ENCODE data around the gene CRIP3.
"Not testable (repeated sequence)": the region's sequence is repeated elsewhere in the genome, so short reads cannot be mapped to it uniquely, and the experiment has no call there.

CRIP3 gene

GRCh38 chr6:43306086-43306485, 2.5 kb downstream of the CRIP3 start:
- DNase-seq (ENCODE audit: low spot score) = no peak

DNA sequence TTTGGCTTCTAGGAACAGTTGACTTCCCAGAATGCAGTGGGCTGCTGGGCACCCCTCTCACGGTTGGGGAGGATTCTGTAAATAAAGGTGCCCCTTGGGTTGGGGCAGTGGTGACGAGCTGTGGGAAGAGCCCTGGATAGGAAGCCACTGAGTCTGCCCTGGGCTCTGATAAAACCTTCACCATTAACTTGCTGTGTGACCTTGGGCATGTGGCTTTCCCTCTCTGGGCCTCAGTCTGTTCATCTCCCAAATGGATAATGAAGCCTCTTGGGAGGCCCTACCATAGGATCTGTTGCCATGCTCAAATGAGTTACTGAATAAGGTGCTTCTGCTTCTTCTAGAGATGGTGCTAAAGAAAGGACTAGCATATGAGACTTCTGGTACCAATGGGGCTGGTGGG, 3.7 kb downstream of the CRIP3 start:
- no peak for DNase-seq (ENCODE audit: low spot score)

- DNase-seq (ENCODE audit: low spot score) = no peak
Observed at GRCh38 chr6:43304361-43304760, 4.3 kb downstream of the CRIP3 start.

- no peak for DNase-seq (ENCODE audit: low spot score)
Observed at GRCh38 chr6:43303751-43304331, 4.8 kb downstream of the CRIP3 start.

GRCh38 chr6:43303006-43303405, 5.6 kb downstream of the CRIP3 start:
- DNase-seq (ENCODE audit: low spot score) = not testable (repeated sequence)

- no peak for DNase-seq (ENCODE audit: low spot score)
Observed at GRCh38 chr6:43302126-43302525, 6.5 kb downstream of the CRIP3 start.

GRCh38 chr6:43301081-43301870, 7.3 kb downstream of the CRIP3 start:
- no peak for DNase-seq (ENCODE audit: low spot score)

DNA sequence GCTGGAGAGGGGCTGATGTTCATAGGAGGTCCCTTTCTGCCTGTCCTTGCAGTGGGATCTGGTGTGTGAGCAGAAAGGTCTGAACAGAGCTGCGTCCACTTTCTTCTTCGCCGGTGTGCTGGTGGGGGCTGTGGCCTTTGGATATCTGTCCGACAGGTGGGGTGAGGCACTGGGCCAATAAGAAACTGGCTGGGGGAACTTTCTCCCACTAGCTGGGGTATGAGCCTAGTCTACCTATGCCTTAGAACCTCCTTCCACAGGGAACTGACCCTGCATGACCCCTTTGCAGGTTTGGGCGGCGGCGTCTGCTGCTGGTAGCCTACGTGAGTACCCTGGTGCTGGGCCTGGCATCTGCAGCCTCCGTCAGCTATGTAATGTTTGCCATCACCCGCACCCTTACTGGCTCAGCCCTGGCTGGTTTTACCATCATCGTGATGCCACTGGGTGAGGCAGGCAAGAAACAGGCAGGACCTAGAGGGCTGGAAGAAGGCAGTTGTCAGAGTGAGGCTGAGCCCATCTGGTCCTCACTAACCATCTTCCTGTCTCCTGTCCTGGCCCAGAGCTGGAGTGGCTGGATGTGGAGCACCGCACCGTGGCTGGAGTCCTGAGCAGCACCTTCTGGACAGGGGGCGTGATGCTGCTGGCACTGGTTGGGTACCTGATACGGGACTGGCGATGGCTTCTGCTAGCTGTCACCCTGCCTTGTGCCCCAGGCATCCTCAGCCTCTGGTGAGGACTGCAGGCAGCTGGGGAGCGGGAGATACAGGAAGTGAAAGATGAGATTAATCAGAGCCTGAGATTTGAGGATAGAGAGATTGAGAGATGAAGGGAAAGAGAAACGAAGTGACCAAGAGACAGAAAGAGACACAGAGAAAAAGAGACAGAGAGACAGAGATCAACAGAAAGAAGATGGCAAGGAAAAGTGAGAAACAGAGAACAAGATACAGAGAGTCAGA, 9.0 kb downstream of the CRIP3 start:
- DNase-seq (ENCODE audit: low spot score) = no peak

DNA sequence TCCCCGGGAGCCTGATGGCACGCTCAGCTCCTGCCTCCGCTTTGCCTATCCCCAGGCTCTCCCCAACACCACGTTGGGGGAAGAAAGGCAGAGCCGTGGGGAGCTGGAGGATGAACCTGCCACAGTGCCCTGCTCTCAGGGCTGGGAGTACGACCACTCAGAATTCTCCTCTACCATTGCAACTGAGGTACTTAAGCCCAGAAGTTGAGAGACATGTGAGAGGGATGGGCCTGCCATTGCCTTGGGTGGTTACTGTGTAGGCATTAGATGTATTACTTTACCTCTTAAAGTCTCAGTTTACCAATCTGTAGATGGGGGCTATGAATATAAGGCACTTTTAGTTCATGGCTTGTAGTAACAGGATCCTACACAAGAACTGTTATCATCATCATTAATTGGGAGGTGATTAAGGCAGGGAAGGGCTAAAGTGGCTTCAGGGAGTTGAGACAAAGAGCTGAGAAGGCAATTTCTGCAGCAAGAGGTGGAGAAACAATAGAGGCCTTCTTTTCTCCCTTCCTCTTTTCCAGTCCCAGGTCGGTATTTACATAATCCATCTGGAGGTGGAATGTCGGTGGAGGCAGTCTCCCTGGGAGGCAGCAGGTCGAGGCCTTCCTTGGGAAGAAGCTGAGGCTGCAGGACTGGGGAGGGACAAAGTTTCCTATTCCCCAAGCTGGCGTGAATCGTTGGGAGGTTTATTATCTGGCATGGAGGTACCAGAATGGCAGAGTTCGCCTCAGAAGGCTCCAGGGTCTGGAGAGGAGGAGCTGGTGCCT, 9.9 kb downstream of the CRIP3 start:
- DNase-seq (ENCODE audit: low spot score) = no peak

DNA sequence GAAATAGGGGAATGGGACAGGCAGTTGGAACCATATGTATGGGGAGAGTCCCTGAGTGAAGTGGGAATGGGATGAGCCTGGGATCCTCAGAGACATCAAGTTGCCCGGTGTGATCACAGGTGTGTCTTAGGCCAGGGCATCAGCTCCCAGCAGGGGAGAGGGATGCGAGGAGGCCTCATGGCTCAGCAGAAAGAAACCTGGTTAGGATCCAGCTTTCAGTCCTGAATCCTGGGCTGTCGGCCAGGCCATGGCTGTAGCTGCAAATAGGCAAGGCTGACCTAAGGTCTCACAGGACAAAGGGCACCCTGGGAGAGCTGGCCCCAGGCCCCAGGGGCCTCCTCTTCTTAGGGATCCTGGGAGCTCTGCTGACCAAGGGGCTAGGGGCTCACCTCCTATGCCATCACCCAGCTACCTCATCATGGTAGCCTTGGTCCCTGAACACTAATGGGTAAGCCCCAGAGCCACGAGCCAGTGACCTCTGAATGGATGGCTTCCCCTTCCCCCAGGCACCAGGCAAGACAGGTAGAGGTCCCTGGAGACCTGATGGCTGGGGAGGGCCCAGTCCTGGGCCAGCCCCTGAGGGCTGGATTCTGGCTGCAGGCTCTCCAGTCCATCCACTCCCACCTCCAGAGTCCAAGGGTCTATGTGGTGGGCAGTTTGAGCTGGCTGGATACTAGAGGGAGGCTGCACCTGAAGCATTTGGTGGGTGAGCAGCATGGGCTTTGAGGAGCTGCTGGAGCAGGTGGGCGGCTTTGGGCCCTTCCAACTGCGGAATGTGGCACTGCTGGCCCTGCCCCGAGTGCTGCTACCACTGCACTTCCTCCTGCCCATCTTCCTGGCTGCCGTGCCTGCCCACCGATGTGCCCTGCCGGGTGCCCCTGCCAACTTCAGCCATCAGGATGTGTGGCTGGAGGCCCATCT, 10.7 kb downstream of the CRIP3 start, which contains the start of gene SLC22A7:
Gene SLC22A7 (plus strand): TSS at position 617 of the 921 bp plus-strand sequence. CDS start 99 bp downstream, at position 716.
- DNase-seq (ENCODE audit: low spot score) = no peak

DNA sequence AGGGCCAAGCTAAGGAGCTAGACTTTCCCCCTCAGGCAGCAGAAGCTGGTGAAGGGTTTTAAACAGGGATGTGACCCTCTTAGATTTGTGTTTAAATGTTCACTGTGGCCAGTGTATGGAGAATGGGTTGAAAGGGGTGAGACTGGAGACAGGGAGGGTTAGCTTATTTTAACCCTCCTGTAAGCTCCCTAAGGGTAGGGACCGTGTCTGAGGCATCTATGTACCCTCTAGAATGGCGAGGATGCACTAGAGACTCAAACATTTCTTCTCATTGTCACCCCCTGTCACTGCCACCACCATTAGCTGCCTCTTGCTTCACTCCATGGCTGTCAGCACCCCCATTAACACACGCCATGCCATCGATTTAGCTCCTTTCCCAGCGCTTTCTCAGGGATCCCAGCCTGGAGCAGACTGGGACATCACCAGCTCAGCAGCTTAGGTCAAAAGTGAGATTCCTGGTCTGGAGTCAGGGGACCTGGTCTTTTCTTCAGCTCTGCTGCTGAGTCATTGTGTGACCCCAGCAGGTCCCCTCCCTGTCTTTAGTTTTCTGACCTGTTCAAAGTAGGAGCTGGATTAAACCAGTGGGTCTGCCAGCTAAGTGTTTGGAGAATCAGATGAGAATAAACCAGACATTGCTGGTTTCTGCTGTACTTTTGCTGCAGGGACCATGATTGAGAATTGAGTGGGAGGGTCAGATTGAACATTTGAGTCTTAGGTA, 11.7 kb downstream of the CRIP3 start:
- DNase-seq (ENCODE audit: low spot score) = no peak

GRCh38 chr6:43295456-43295855, 13.2 kb downstream of the CRIP3 start:
- DNase-seq (ENCODE audit: low spot score) = no peak

DNA sequence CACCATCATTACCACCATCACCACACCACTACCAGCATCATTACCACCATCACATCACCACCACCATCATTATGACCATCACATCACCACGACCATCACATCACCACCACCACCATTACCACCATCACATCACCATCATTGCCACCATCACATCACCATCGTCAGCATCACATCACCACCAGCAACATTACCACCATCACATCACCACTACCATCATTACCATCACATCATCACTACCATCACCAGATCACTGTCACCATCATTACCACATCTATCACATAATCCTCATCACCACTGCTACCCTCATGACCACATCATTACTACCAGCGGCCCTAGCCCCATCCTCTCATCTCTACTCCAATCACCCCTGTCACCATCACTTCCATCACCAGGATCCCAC, 14.1 kb downstream of the CRIP3 start:
- no peak for DNase-seq (ENCODE audit: low spot score)

DNA sequence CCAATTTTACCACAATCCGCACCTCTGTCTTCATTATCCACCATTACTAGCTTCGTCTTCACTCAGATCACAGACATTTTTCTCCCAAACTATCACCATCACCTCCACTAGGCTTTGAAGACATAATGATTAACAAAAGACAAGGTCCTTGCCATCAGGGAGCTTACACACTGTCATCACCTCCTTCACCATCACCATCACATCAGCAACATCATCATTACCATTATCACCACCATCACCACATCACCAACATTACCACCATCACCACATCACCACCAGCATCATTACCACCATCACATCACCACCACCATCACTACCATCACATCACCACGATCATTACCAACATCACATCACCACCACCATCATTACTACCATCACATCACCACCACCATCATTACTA, 14.9 kb downstream of the CRIP3 start:
- no peak for DNase-seq (ENCODE audit: low spot score)

GRCh38 chr6:43292763-43293318, 15.8 kb downstream of the CRIP3 start:
- DNase-seq (ENCODE audit: low spot score) = no peak

DNA sequence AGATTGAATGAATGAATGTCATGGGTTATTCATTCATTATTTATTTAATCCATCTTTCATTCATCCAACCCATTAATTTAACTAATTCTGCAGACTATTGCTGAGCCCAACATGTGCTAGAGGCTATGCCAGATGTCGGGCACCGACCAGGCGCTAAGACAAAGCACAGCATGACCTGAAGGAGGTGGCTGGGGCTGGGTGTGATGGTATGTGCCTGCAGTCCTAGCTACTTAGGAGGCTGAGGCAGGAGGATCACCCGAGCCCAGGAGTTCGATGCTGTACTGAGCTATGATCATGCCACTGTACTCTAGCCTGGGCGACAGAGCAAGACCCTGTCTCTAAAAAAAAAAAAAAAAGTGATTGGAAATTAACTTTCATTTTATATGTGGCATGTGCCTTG, 16.3 kb downstream of the CRIP3 start:
- DNase-seq (ENCODE audit: low spot score) = no peak

DNA sequence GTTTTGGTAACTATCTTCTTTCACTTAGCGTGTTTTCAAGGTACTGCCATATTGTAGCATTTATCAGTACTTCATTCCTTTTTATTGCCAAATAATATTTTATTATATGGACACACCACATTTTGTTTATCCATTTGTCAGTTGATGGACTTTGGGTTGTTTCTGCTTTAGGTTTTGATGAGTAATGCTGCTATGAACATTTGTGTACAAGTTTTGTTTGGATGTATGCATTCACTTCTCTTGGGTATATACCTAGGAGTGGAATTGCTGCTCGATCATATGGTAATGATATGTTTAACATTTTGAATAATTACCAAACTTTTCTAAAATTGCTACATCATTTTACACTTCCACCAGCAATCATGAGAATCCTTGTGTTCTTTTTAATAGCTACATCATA, 16.9 kb downstream of the CRIP3 start:
- DNase-seq (ENCODE audit: low spot score) = no peak

DNA sequence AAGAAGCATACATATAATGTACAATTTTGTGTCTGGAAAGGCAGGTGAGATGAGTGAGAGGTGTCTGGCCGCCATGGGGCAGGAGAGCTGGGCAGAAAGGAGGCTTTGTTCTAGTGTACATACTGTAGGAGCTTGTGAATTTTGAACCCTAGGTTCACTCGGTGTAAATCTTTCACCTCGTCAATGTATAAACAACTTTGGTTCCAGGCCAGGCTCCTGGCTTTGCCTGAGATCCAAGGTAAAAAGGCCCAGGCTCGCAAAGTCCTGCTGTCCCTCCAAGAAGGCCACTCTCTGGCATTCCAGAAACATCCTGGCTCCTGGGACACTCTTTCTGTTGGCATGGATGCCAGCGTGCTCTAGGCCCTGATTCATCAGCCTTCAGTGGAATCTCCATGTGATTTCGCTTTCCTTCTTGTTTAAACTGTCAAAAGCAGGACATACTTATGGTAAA, 17.7 kb downstream of the CRIP3 start:
- DNase-seq (ENCODE audit: low spot score) = no peak

DNA sequence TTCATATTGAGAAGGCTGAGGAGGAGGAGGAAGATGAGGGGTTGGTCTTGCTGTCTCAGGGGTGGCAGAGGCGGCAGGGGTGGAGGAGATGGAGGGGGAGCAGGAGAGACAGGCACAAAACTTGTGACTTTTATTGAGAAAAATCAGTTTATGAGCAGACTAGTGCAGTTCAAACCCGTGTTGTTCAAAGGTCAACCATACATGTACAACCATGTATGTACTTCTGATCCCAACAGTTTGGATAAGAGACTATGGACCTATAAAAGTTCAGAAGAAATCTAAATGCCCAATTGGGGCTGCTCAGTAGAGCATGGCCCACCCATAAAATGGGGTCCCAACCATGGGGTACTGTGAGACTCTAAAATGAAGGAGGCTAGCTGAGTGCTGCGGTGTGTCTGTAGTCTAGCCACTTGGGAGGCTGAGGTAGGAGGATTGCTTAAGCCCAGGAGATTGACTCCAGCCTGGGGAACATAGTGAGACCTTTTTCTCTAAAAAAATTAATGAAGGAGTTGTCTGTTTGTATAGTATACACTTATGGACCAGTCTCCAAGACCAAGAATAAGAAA, 18.2 kb downstream of the CRIP3 start:
- DNase-seq (ENCODE audit: low spot score) = no peak
